Measurements from ENCODE around the gene SLC66A3.

Gene SLC66A3

DNA sequence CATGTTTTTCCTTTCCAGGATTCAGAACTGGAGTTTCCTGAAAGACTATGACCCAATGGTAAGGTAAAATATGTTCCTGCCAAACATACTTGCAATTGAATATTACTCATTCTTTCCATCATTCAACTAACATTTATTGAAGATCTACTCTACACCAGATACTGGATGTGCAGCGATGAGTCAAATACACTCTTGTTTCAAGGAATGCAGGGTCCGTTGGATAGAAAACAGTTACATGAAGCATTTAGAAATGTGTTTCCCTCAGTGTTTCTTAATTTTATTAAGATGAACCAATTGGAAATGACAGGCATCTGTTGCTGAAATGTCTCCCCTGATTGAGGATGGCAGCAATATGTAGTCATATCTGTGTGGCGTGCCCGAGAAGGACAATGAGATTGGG is 14.8 kb upstream of the SLC66A3 start:
- no peak for DNase-seq

DNA sequence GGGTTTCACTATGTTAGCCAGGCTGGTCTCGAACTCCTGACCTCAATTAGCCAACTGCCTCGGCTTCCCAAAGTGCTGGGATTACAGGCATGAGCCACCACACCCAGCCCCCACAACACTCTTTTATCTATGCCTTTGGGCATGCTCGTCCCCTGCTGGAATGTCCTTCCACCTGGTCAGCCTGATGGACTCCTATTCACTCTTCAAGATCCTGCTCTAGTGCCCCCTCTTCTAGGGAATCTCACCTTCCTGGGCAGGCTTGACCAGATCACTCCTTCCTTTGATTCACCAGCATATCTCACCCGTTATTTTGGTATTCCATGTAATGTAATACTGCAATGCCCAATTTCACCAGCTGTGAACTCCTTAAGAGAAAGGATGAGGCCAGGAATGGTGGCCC is 13.9 kb upstream of the SLC66A3 start:
- no peak for DNase-seq

DNA sequence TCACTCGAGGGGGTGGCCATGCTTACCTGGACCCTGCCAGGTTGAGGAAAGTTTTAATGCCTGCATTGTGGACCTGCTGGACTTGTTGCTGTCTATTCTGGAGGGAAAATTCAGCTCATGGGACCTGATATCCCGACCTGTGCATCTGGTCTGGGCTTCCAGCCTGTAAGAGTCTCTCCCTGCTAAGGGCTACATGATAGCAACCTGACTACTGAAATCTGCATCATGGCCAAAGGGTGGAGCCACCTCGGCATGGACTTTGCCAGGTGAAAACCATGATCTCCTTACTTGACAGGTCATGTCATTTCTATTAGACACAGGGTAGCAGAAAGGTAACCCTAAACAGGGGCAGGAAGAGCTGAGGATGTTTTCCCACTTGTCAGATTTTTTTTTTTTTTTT is 12.9 kb upstream of the SLC66A3 start:
- no peak for DNase-seq

DNA sequence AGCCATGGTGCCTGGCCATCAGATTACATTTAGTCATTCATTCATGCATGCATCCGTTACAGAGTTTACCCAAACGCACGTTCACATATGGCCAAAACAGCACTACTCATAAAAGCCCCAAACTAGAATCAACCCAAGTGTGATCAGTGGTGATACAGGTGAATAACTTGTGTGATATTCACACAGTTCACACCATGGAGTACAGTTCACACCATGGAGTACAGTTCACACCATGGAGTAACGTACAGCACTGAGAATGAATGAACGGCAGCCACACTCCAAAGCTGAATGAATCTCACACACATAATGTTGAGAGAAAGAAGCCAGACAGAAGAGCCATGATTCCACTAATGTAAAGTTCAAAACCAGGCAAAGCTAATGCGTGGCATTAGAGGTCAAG is 12.3 kb upstream of the SLC66A3 start:
- DNase-seq, result no peak

DNA sequence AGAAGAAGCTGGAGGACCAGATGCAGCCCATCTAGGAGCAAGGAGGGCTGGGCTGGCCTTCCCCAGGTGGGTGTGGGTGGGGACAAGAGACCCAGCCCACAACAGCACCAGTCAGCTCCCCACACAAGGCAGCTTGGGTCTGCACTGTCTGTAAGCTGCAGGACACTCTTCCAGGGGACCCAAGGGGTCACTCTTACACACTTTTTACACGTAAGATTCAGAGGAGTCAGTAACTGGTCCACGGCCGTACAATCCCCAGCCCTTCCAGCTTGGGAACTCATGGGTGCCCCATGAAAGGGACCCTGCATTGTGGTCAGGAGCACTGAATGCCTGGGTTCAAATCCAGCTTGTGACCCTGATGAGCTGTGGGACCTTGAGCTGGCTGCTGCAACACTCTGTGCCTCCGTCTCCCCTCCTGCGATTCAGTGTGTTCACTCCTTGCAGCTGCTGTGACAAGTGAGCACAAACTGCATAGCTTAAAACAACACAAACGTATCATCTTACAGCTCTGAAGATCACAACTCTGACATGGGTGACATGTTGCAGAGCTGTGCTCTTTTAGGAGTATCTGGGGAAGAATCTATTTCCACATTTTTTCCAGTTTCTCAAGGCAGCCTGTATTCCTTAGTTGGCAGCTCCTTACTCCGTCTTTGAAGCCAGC is 11.1 kb upstream of the SLC66A3 start:
- no peak for DNase-seq

DNA sequence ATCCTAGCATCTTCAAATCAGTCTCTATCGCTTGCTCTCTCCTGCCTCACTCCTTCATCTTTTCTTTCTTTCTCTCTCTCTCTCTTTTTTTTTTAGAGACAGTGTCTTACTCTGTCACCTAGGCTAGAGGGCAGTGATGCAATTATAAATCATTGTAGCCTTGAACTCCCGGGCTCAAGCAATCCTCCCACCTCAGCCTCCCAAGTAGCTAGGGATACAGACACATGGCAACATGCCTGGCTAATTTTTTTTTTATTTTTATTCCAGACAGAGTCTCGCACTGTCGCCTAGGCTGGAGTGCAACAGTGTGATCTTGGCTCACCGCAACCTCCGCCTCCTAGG is 10.6 kb upstream of the SLC66A3 start:
- no peak for DNase-seq

DNA sequence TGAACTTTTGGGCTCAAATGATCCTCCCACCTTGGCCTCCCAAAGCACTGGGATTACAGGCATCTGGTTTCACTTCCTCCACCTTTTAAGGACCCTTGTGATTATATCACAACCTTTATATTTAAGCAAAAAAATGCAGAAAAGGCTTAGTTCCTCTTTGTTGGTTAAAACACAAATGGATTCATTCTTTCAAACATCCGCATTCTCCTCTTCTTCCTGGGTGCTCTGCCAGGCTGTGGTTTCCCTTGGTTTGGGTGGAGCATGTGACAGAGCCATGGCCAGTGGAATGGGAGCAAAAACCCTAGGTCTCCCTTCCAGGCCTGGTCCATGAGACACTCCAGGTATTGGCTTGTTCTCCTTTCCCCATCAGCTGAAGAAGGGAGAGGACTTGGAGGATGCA is 9.9 kb upstream of the SLC66A3 start:
- no peak for DNase-seq

DNA sequence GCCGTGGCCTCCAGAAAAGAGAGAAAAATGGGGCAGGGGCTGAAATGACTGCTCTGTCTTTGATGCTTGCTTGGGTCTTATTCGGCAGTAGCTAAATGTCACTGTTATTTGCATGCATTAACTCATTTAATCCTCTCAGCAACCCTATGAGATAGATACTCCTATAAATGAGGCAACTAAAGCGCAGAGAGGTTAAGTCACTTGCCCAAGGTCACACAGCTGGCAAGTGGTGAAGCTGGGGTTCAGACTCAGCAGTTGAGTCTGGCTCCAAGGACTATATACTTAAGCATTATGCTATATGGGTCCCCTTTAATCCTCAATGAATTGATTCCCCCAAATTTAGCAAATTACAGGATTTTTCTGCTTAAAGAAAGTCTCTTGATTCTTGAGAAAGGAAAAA is 9.2 kb upstream of the SLC66A3 start:
- DNase-seq, result no peak

DNA sequence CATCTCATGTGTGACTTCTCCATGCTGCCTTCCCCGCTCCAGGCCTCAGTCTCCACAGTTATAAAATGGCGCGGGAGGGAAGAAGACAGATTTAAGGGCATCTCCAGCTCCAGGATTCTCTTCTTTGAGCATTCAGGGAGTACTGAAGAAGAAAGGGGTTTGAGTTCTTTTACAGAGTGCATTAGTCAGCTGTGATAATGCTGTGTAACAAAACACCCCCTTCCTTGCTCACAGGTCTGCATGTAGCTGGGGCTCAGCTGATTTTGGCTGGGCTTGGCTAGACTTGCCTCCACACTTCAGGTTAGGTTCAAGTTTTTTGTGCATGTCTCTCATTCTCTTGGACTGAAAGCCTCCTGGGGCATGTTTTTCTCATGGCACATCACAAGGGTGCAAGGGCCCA is 8.0 kb upstream of the SLC66A3 start:
- no peak for DNase-seq

DNA sequence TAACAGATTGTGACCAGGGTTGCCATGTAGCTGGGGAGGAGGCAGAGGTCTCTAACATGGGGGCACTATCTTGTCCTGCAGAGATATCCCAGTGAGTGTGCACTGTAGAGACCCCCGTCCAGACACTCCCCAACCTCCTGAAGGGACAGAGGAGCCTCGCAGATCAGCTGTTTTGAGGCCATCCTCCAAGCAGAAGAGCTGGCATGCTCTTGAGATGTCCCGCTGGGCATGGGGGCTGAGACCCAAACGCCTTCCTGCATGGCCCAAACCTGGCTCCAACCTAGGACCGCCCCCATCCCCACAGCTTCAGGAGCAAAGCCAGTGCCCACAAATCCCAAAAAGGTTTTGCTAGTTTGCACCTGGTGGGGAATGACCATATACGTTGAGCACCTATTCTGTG is 2.7 kb upstream of the SLC66A3 start:
- no peak for DNase-seq

DNA sequence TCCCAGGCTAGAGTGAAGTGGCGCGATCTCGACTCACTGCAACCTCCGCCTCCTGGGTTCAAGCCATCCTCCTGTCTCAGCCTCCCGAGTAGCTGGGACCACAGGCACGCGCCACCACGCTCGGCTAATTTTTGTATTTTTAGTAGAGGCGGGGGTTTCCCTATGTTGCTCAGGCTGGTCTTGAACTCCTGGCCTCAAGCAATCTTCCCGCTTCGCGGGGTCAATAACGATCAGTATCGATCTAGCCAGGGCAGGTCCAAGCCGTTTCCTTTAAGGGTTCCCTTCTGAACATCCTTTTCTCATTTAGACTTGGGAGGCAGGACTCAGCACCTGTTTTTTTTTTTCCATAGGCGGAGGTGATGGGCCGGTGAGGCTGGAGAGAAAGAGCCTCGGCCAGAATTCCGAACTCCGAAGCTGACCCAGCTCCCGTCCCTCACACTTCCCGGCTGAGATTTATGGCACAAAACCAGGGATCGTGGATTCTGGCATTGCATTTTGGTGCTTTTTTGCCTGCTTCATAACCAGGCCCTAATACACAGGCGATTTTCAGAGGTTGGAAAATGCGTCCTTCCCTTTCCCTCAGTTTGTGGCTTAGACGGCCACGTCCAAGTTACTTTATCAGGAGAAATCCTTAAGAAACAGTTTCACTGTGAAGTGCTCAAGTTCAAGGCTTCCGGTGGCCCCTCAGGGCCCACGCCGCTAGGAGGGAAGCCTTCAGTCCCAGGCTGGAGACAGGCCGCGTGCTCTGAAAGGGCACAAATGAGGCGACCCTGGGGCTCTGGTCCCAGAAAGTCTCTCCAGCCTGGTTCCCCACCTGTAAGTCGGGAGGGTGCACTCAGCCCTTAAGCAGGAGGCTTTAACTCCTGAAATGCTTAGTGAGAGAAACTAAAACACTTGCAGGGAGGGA is 998 bp upstream of the SLC66A3 start:
- DNase-seq, result no peak

DNA sequence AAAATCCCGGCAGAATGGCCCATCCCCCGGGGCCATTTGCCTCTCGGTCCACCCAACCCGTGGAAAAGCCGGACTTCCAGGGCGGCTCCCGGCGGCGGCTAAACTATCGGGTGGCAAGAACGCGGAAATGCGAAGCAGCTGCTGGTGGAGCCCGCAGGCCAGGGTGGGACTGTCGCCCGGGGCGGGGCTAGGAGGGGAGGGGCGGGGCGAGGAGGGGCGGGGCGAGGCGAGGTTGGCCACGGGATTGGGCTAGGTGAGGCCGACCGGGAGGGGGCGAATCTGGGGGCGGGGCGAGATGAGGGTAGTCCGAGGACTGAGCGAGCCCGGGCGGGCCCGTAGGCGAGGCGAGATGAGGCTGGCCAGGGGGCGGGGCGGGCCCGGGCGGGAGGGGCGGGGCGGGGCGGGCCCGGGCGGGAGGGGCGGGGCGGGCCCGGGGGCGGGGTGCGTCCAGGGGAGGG is 315 bp upstream of the SLC66A3 start:
- peak; percentile 44 for DNase-seq

DNA sequence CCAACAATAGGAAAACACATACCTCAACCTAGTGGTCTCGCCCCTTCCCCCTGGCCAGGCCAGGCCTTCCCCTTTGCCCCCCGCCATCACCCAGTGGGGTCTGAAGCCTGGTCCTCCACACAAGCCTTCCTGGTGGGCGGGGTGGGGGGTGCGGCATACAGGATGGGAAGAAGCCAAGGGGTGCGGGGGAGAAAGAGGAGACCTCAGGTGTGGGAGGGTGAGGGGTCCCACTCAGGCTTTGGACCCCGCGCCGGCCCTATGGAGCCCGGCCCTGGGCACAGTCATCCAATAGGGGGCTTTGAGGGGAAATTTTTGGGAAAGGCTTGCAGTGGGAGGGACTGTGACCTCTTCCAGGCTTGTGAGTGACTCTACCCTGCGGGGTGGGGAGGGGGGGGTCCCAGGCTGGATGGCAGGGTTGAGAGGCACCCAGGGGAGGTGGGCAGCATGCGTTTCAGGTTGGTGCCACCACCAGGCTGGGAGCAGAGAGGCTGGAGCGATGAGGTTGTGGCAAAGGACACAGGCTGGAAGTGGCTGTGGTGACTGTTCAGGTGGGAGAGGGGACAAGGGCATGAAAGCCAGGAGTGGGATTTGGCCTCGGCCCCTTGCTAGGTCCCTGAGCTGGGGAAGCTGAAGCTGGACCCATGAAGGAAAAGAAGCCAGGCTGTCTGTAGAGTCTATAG is 1.3 kb downstream of the SLC66A3 start:
- no peak for DNase-seq

DNA sequence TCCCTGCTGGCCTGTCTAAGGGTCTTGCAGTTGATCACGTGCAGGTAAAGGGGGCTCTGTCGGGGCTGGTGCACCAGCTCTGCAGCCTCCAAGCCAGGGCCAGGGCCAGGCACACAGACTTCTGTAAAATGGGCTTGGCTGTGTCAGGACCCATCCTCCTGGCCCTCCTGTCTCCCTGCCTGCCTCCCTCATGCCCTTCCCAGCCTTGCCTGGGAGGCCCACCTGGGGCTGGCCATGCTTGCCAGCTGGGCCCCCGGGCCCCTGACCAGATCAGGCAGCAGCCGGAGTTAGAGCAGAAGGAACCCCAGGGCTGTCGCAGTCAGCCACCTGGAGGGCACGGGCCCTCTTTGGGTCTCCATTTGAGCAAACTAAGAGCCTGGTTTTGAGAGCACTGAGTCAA is 2.0 kb downstream of the SLC66A3 start:
- no peak for DNase-seq

DNA sequence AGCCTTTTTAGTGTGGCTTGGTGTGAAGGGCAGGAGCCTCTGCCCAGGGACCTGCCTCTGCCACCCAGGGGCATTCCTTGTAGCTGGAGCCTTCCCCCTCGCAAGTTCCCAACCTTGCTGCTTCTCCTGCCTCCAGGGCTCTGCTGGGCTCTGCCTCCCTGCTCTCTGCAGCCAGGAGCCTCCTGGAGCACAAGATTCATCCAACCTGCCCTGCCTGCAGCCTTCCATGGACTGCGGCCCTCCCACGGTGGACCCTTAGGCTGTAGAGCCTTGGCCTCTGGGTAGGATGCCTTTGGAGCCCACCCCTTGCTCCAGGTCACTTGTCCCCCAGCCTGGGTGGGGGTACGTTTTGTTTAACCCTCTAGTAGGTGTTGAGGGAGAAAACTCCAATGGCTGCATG is 2.5 kb downstream of the SLC66A3 start:
- no peak for DNase-seq

DNA sequence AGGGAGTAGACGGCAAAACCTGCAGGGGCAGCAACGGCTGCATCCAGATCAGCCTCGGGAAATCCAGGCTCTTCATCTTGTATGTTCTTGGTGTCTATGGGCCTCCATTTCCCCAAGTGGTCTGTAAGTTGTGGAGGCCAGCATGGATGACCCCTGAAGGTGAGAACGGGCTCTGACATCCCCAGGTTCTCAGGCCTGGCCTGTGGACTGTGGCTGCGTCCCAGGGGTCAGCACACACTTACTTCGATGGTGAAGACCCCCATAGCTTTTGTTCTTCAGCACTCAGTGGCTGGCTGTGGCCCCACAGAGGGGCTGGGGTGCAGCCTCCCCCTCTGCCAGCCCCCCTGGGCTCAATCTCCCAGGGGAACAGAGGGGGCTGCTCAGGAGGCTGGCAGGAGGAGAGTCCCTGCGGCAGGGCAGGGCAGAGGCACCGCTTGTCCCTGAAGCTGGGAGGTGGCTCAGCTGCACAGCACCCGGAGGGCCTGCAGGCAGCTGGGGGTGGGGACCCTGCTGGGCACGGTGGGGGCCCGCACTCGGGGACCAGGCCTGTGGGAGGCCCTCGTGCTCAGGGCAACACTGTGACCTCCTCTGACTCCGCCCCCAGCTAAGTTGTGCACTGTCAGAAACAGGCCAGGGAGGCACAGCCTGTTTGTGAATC is 3.8 kb downstream of the SLC66A3 start:
- DNase-seq, result no peak

DNA sequence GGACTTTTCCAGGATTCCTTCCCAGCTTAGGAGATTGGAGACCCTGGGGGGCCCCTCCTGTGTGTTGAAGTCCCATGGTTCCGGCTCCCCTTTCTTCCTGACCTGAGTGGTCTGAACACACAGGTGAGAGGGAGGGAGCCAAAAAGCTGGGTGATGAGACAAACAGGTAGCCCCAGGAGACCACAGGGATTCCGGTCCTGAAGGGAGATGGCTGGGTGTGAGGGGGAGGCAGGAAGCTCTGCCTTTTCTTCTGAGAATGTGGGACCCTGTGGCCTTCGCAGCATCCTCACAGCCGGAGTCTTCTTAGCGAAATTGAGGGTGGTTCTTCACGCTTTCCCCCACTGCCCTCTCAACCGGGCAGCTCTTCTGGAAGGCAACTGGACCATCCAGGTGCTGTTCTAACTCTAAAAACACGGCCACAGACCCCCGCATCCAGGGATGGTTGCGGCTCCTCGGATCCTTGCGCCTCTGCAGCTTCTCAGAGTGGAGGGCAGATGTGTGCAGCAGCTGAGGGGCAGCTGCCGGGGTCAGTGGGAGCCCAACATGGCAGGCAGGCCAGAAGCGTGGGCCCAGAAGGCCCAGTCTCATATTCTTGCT is 4.4 kb downstream of the SLC66A3 start:
- no peak for DNase-seq

DNA sequence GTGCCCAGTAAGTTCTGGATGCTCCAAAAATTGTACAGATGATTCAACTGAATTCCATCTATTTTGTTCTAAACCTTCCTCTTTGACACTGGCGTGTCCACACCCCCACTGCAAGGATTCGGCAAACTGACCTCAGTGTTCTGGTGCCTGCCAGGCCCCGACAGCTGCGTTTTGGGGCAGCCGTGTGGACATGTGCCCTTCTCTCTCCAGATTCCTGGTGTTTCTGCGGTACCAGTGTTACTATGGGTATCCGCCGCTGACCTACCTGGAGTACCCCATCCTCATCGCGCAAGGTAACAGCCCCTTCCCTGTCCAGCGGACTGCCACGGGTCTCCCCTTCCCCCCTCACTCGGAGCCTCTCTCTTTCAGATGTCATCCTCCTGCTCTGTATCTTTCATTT is 5.0 kb downstream of the SLC66A3 start:
- DNase-seq, result no peak

DNA sequence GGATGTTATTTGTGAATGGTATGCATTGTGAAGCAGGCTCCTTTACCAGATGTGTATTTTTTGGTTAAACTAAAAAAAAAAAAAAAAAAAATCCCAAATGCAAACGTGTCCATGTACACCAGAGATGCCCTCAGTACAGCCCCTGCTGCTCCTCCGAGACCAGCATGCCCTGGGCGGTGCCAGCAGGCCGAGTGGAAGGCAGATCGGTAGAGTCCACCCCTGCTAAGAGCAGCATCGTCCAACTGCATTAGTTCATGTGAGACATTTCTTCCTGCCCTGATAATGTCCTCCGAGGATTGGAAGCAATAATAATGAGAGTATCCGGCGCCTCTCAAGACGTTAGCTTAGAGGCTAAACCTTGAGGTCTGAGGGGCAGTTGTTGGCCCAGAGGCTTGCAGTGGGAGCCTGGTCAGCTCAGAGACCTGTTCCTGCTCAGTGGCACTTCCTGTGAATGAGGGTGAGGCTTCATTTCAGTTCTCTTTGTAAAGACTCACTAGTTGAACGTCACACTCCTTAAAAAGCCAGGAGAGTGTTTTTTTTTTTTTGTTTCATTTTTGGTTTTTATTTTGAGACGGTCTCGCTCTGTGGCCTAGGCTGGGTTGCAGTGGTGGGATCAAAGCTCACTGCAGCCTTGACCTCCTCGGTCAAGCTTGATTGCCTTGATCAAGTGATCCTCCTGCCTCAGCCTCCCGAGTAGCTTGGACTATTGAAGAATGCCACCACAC is 5.6 kb downstream of the SLC66A3 start:
- DNase-seq, result no peak

DNA sequence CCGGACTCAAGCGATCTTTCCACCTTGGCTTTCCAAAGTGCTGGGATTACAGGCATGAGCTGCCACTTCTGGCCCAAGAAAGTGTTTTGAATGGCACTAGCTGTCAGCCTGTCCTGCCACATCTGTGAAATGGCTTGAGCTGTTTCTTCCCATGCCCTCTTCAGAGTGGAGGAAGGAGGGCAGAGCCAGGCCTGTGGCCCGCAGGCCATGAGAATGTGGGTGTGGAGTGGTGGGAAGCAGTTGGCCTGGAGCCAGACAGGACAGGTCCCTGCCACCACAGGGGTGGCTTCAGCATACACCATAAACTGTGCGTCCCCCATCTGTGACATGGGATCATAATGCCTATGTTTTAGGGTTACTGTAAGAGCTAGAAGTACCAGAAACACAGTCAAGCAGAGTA is 6.5 kb downstream of the SLC66A3 start:
- DNase-seq, result no peak

DNA sequence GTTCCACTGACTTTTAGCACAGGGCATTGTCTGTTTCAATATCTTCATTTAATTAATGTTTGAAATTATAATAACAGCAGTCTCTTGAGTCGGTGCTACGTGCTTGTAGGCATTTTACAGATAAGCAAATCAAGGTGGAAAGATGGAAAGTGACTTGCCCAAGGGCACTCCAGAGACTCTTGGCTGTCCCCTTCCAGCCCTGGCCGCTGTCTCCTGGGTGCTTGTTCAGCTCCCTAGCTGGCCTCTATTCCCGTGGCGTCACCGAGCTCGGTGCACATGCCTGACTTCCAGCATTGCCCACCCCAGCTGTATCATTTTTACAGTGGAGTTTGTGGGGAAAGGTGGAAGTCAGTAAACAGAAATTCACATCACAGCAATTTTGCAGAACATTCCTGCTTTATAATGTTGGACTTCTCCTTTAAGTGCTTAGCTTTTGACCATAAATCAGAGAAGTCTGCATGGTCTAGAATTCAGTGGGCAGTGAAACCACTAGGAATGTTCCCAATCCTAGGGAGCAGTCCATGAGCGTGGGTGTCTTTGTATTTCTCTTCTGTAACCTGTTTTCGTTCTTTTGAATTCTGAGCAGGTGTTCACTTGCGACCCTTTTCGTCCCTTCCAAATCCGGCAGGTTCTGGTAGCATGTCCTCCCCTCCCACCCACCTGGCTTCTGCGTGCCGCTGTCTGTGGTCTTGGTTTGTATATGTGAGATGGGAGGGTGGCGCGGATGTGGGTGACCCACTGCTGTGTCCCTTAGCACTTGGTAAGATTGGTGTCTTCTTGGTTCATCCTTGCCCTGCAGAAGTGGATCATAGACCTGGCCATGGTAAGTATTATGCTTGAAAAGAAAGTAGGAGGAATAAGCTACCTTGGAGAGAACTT is 8.4 kb downstream of the SLC66A3 start:
- DNase-seq, result no peak

All from NCI-H1417 treated with DMSO at 0.1 percent for 48 hours (cell line).